K562 (cell line): Measurements from ENCODE around the gene TTC23L. TPM values are rescaled to one million over a fixed set of nuclear protein-coding genes. Genes with fewer than 3 reads are reported as not detected.

Experiments
- NR1H2 ChIP-seq: sonication (generic); formaldehyde crosslinking; IDR thresholded peaks from 2 replicates; pipeline ENCODE4 v1.4.0; 2020; ENCODE audit warnings: mild to moderate bottlenecking, missing genetic modification reagents
- RBM17 ChIP-seq: fragments of 200-400 bp; formaldehyde crosslinking; IDR thresholded peaks from 2 replicates; pipeline ENCODE4 v1.6.1; 2017; ENCODE audit warnings: low read depth, mild to moderate bottlenecking, low read length, borderline replicate concordance
- ZBTB49 ChIP-seq: sonication (generic); formaldehyde crosslinking; IDR thresholded peaks from 2 replicates; pipeline ENCODE4 v1.8.0; 2022; ENCODE audit warnings: missing genetic modification reagents, mild to moderate bottlenecking, borderline replicate concordance
- ZC3H8 ChIP-seq: fragments of 450-650 bp; IDR thresholded peaks from 2 replicates; pipeline ENCODE4 v1.6.1; 2017
- ZKSCAN1 ChIP-seq: fragments of 150-350 bp; IDR thresholded peaks from 2 replicates; pipeline ENCODE4 v1.6.1; 2016; ENCODE audit warnings: low read depth, low read length
- ZNF511 ChIP-seq: sonication (generic); formaldehyde crosslinking; IDR thresholded peaks from 2 replicates; pipeline ENCODE4 v1.8.0; 2022; ENCODE audit warnings: mild to moderate bottlenecking, missing genetic modification reagents
- ZNF644 ChIP-seq: fragments of 200-800 bp; sonication (Bioruptor generic); IDR thresholded peaks from 2 replicates; pipeline ENCODE4 v1.6.1; 2016; ENCODE audit warnings: low read depth, missing genetic modification characterization, missing compliant biosample characterization
- polyA plus RNA-seq, 8 experiments: library from polyadenylated mRNA; depleted of rRNA in 4 of 8; stranded (reverse) in 5 of 8; unstranded in 3 of 8; fragments of >200 nt; fragmentation: Nextera tagmentation in 2 of 8; fragmentation: Illumina TruSeq in 1 of 8; extraction: Ambion mirVana in 2 of 8; extraction: Trizol in 1 of 8; gene quantifications; 2 replicates each; pipeline versions ENCODE4 v1.2.1 to v1.2.3, GENCODE V29; 2011 to 2014; ENCODE audit warnings: inconsistent platforms in 1 of 8, missing spikeins in 1 of 8
- total RNA-seq, 7 experiments: library from RNA; depleted of rRNA in 6 of 7; stranded (reverse); fragments of >200 nt in 6 of 7; fragmentation: Illumina TruSeq in 2 of 7; extraction: Trizol in 2 of 7; gene quantifications; 2 replicates each; pipeline versions ENCODE4 v1.2.1 to v1.2.3, GENCODE V29; 2011 to 2021; ENCODE audit warnings: low replicate concordance in 1 of 7
- TF ChIP-seq, protein P1 (sequence below): fragments of 450-650 bp; IDR thresholded peaks from 2 replicates; pipeline ENCODE4 v1.6.1; 2016; ENCODE audit warnings: borderline replicate concordance
- TF ChIP-seq, protein P2 (sequence below): fragments of 250-450 bp; sonication (Bioruptor Pico); IDR thresholded peaks from 2 replicates; pipeline ENCODE4 v1.8.0; 2021; ENCODE audit warnings: mild to moderate bottlenecking, moderate library complexity
- TF ChIP-seq, protein P3 (sequence below), 2 experiments: fragments of 450-650 bp in 1 of 2; sonication (generic) in 1 of 2; formaldehyde crosslinking in 1 of 2; IDR thresholded peaks; 2 replicates each; pipeline versions ENCODE4 v1.7.1 to v1.9.0; 2016 to 2022; ENCODE audit warnings: inconsistent platforms in 1 of 2, mild to moderate bottlenecking in 1 of 2, missing genetic modification reagents in 1 of 2

Gene TTC23L
- total and polyA plus RNA-seq, 9 of the 15 experiments (the other 6 are each of a cell fraction or from before 2014, with no cell fraction given): 0.03 to 0.32 (median 0.14) TPM; not detected in 2

DNA sequence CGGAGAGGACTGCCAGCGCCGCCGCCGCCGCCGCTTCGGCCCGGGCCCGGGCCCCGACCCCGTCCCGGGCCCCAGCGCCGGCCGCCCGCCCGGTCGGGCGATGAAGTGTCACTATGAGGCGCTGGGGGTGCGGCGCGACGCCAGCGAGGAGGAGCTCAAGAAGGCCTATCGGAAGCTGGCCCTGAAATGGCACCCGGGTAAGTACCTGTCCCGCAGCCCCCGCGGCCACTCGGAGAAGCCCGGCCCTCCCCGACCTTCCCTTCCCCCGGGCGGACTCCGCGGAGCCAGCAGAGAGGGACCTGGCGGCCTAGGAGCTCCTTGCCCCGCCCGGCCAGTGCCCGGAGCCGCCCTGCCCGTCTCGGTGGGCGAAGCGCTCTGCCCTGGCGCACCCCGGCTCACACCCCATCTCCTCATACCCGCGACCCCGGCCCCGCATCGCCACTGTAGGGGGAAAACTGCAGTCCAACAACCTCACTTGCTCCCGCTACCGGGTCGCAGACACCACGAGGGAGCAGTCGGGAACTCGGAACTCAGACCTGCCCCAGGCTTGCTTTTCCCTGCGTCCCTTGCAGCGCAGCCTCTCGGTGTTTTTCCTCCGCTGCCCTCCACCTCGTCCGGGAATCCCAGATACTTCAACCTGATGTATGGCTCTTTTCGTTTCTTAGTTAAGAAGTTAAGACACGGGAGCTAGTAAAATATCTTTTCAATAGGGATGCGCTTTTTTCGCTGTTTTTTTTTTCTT lies 90.9 kb downstream of the TTC23L start (continued):
- TF ChIP-seq ZBTB49 (CRISPR knock-in tag) (no peak), ZNF511 (CRISPR knock-in tag) (peak; percentile 58; the same call in 1 of the 2 replicates), ZNF644 (no peak), NR1H2 (0 out of 2 replicates have a peak, but pooled peaks have one; percentile 67), RBM17 (no peak), ZC3H8 (no peak), ZKSCAN1 (no peak; the same call in 1 of the 2 replicates)
- TF ChIP-seq, protein P1, sequence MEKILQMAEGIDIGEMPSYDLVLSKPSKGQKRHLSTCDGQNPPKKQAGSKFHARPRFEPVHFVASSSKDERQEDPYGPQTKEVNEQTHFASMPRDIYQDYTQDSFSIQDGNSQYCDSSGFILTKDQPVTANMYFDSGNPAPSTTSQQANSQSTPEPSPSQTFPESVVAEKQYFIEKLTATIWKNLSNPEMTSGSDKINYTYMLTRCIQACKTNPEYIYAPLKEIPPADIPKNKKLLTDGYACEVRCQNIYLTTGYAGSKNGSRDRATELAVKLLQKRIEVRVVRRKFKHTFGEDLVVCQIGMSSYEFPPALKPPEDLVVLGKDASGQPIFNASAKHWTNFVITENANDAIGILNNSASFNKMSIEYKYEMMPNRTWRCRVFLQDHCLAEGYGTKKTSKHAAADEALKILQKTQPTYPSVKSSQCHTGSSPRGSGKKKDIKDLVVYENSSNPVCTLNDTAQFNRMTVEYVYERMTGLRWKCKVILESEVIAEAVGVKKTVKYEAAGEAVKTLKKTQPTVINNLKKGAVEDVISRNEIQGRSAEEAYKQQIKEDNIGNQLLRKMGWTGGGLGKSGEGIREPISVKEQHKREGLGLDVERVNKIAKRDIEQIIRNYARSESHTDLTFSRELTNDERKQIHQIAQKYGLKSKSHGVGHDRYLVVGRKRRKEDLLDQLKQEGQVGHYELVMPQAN: peak; percentile 88
- TF ChIP-seq, protein P2, sequence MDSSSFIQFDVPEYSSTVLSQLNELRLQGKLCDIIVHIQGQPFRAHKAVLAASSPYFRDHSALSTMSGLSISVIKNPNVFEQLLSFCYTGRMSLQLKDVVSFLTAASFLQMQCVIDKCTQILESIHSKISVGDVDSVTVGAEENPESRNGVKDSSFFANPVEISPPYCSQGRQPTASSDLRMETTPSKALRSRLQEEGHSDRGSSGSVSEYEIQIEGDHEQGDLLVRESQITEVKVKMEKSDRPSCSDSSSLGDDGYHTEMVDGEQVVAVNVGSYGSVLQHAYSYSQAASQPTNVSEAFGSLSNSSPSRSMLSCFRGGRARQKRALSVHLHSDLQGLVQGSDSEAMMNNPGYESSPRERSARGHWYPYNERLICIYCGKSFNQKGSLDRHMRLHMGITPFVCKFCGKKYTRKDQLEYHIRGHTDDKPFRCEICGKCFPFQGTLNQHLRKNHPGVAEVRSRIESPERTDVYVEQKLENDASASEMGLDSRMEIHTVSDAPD (CRISPR knock-in tag): no peak
- TF ChIP-seq, protein P3, sequence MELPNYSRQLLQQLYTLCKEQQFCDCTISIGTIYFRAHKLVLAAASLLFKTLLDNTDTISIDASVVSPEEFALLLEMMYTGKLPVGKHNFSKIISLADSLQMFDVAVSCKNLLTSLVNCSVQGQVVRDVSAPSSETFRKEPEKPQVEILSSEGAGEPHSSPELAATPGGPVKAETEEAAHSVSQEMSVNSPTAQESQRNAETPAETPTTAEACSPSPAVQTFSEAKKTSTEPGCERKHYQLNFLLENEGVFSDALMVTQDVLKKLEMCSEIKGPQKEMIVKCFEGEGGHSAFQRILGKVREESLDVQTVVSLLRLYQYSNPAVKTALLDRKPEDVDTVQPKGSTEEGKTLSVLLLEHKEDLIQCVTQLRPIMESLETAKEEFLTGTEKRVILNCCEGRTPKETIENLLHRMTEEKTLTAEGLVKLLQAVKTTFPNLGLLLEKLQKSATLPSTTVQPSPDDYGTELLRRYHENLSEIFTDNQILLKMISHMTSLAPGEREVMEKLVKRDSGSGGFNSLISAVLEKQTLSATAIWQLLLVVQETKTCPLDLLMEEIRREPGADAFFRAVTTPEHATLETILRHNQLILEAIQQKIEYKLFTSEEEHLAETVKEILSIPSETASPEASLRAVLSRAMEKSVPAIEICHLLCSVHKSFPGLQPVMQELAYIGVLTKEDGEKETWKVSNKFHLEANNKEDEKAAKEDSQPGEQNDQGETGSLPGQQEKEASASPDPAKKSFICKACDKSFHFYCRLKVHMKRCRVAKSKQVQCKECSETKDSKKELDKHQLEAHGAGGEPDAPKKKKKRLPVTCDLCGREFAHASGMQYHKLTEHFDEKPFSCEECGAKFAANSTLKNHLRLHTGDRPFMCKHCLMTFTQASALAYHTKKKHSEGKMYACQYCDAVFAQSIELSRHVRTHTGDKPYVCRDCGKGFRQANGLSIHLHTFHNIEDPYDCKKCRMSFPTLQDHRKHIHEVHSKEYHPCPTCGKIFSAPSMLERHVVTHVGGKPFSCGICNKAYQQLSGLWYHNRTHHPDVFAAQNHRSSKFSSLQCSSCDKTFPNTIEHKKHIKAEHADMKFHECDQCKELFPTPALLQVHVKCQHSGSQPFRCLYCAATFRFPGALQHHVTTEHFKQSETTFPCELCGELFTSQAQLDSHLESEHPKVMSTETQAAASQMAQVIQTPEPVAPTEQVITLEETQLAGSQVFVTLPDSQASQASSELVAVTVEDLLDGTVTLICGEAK (IDR thresholded peaks at IDR 0.05): no peak
- TF ChIP-seq, protein P3 (CRISPR knock-in tag; IDR thresholded peaks at IDR 0.05): no peak
